GM18873 (cell line): ENCODE results near the gene TSPAN1.

Experiments used
- ATAC-seq: cut with Tn5 transposase; IDR thresholded peaks from one replicate; pipeline ENCODE4 v1.9.1; 2021; ENCODE audit warnings: mild to moderate bottlenecking, moderate library complexity, moderate number of reproducible peaks; ENCODE audit not compliant: unreplicated experiment, low FRiP score

TSPAN1 gene

DNA sequence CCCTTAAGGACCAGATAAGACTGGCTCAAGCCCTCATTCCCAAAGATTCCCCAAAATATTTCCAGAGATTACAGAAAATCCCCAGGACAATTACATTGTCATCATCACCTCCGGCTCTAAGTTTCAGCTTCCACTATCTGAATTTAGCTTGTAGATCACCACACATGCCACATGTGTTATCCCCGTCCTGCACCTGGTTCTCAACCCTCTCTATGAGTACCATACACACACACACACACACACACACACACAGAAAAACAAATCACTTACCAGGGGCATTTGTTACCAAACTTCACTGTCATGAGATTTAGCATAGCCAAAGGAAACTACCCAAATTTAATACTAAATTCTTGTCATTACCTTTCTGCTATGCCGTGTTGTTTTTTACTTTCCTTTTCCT is 15.4 kb upstream of the TSPAN1 start:
- no peak for ATAC-seq

DNA sequence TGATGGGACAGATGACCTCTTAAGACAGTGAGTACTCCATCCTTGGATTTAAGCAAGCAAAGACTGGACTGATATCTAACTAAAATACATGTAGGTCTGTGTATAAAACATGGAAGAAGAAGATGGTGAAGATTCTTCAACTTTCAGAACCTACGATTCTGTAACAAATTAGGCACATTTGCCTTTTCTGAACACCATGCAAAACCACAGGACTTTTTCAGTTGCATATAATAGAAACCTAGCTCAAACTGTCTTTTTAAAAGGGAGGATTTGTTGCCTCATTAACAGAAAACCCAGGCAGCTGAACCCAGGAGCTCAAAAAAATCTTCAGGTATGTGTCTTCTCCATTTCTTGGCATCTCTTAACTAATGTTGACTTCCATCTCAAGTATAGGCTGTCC is 14.7 kb upstream of the TSPAN1 start:
- no peak for ATAC-seq

DNA sequence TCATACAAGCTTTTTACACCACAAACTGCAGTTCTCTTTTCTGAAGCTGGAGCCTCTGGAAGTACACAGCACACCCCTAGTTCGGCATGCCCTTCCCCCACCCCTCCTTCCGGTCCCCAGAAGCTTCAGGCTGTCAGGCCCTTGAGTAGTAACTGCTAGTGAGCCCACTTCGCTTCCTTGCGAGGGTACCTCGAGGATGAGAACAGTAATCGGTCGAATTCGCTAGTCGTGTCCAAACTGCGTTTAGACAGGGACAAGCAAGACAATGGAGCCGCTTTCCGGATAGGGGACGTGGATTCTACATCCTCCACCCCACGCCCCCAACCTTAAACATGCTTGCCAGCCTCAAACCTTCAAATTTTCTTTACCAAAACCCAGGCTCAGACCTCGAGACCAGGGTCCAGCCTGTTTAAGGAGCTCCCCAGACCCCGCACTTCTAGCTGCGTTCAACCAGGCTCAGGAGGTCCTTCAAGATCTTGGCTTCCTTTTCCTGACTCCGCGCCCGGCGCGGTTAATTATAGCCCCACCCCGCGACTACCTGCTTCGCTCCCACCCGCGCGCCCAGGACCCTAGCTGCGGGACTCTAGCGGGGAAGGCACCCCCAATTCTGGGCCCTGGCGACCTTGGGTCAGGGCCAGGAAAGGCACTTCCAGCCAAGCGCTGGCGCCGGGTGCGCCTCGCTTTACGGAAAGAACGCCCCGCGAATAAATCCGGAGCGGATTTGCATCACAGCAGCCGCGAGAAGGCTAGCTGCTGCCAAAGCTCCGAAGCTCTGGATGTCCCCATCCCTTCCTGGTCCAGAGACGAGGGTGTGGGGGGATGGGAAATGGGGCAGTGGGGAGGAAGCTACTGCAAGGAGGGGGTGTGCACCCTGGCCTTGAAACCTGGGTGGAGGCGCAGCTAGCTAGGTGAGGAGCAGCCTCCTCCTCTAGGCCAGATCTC is 8.1 kb upstream of the TSPAN1 start:
- no peak for ATAC-seq

DNA sequence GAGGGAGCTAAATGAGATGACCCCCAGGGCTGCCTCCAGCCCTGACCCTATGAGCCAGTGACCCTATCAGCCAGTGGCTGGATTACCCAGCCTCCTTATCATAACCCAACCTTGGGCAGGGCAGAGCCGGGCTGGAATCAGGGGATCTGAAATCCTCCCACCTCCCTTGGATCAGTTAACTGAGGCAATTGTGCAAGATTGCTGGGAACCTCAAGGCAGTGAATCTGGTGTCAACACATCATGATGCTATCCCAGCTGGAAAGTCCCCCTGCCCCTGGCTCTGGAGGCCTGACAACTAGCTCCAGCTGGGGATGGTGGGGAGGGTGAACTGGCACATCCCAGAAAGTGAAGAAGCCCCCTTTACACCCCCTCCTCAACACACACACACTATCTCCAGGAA is 6.4 kb upstream of the TSPAN1 start:
- ATAC-seq = no peak

DNA sequence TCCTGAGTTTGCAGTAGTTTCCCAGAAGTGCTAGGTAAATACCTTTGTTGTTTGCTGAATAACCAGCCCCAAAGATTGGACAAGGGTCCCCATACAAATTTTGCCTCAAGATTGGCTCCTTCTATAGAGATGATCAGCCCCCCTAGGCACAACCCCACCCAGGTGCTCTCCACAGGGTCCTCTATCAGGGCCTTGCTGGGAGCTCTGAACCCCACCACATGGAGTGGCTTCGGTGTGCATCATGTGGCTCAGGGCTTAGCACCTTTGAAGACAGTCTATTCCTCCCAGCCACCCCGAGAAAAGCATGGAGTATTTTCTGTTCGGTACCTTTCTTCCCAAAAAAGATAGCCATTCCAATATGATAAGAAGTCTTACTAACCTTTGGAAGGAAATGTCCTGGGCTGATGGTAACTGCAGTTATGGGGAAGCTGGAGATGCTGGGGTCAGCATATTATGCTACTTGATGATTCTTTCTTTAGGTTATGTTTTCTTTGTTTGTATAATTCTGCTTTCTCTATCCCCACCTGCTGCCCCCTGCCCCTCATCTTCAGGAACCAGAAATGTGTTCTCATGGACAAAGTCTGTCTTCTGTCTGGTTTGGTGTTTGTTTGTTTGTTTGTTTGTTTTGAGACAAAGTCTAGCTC is 5.0 kb upstream of the TSPAN1 start:
- ATAC-seq = no peak

DNA sequence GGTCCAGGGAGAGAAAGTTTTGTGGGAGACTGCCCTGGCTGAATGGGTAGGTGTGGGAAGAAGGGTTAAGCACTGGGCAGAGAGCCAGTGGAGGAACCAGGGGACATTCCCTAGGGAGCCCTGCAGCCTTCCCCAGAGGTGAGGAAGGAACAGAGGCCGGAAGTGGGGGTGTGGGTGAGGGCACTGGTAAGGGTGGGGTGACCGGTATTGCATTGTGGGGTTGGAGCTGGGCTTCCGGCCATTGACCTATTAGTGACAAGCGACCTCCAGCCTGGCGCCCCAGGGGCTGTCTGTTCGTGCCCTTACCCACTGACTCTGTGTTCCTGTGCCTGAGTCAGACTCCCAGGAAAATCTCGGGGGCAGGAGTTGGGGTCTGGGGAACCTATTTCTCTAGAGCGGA is 3.5 kb upstream of the TSPAN1 start:
- no peak for ATAC-seq

DNA sequence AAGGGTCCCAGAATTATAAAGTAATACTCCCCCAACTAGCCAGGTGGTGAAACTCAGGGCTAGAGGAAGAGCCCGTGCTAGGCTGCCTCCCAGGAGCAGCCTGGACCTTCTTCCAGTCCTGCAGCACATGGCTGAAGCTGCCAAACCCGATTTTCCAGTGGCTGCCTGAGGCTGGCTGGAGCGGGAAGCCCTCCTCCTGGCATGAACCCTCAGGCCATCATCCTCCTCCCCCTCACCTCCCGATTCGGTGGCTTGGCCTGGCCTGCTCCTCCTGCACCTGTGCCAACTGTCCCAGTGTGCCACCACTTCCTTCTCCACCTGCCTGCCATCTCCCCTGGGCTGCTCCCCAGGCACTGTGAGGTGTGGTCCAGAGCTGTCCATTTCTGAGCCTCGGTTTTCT is 3.0 kb upstream of the TSPAN1 start:
- no peak for ATAC-seq

DNA sequence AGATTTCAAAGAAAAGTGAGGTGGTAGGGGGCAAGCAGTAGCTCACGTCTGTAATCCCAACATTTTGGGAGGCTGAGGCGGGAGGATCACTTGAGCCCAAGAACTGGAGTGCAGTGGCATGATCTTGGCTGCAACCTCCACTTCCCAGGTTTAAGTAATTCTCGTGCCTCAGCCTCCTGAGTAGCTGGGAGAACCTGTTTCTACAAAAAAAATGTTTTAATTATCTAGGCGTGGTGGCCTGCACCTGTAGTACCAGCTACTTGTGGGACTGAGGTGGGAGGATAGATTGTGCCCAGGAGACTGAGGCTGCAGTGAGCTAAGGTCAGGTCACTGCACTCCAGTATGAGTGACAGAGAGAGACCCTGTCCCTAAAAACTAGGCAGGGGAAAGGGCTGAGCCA is 2.6 kb upstream of the TSPAN1 start:
- ATAC-seq = no peak

DNA sequence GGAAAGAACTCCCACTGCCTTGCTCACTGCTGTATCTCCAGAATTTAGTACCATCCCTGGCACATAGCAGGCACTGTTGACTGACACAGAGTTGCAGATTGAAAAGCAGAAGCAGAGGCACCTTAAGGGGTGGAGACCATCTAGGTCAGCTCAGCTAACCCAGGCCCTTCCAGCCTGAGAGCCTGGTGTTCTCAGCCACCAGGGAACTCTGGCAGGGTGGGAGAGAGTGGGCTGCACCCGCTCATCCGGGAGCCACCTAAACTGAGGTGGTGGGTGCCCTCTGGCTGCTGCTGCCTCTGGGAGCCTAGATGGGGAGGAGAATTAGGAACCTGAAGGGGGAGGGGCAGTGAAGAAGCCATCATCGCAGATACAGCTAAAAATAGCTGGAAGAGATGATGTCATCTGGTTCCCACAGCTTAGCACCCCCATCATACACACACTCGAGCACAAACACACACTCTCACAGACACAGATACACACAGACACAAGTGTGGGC is 1.5 kb upstream of the TSPAN1 start:
- ATAC-seq = no peak

DNA sequence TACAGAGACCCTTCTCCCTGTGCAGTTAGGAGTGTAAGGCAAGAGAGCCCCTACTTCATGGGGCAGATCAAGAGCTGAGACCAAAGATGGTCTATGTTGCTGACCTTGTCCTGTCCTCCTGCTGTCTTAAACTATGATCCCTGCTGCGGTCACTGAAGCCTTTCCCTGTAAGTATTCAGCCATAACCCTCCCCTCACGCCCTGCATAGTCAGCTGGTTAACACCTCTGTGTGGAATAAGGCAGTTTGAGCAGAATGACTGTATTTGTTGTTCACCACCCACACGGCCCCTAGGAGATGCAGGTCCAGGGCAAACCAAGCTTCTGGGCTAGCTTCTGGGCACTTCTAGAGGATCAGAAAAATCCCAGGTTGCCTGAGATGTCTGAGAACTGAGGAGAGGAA is 356 bp downstream of the TSPAN1 start:
- no peak for ATAC-seq

DNA sequence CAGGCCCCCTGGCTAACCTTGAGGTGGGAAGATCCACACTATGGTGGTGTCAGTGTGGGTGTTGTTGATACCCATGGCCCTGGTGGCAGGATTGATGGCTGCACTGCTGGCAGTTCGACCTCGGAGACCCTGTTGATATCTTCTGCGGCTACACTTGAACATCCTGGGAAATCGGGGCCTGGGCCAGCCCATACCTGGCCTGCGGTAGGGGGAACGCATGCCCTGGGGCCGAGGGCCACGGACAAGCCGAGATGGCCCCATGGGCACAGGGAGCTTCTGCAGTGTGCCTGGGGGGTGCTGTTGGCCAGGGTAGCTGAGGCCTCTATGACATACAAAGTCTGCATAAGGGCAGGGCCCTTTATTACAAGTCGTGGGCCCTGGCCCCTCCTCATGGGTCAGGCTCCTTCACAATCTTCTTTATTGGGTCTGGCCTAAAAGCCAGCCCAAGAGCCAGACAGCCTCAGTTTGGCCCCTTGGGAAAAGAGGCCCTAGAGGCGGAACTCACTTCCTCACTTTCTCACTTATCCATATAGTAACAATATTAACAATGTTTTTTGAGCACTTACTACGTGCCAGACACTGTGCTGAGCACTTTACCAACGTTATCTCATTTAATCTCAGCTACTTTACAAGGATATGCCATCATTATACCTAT is 1.5 kb downstream of the TSPAN1 start, which contains the start of gene P3R3URF:
Gene P3R3URF, minus strand, starts transcription at position 278 of the 655 bp plus-strand sequence. Its CDS starts 17 bp downstream, at position 261.
- ATAC-seq = no peak

DNA sequence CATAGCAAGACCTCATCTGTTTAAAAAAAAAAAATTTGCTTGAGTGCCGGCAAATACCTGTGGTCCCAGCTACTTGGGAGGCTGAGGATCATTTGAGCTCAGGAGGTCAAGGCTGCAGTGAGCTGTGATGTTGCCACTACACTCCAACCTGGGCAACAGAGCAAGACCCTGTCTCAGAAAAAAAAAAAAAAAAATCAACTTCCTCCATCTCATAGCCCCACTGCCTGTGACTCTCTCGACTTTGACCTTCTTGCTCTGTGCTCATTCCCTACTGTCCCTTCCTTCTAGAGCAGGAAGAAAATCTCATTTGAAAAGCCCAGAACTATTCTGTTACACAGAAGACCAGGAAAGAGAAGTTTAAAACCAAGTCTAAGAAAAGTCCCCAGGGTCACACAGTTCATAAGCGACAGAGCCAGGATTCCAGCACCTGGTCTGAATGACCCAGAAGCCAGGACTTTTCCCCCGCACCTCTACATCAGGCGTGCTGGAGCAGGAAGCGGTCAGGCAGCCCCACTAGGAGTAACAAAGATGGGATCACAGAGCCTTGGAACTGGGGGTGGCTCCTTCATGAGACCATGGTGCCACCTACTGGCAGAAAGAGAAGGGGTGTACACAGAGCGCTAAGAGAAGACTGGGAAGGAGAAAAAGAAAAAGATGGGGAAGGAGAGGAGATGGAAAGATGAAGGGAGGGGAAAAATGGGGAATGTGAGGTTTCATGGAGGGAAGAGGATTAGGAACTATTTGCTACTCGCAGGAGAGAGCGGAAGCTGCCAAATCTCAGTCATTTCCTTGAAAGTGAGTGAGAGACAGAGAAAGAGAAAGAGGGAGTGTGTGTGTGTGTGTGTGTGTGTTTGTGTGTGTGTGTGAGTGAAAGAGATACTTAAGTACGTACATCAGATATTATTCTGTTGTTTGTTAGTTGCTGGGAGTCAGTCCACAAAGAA is 4.5 kb downstream of the TSPAN1 start:
- no peak for ATAC-seq

DNA sequence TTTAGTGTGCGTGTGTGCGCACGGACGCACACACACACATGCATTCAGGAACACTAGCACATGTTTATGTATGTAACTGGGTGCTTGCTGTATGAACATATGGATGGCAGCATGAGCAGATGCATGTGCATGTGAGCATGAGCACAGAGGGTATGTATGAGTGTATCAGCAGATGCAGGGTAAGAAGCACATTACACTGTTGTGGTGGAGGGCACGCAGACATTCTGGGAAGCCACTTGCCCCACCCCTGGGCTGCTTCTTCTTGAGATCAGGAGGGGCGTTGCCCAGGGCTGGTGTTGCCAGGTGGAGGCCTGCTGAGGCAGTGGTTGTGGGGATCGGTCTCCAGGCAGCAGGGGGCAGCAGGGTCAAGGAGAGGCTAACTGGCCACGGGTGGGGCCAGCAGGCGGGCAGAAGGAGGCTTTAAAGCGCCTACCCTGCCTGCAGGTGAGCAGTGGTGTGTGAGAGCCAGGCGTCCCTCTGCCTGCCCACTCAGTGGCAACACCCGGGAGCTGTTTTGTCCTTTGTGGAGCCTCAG is 5.3 kb downstream of the TSPAN1 start:
- no peak for ATAC-seq

DNA sequence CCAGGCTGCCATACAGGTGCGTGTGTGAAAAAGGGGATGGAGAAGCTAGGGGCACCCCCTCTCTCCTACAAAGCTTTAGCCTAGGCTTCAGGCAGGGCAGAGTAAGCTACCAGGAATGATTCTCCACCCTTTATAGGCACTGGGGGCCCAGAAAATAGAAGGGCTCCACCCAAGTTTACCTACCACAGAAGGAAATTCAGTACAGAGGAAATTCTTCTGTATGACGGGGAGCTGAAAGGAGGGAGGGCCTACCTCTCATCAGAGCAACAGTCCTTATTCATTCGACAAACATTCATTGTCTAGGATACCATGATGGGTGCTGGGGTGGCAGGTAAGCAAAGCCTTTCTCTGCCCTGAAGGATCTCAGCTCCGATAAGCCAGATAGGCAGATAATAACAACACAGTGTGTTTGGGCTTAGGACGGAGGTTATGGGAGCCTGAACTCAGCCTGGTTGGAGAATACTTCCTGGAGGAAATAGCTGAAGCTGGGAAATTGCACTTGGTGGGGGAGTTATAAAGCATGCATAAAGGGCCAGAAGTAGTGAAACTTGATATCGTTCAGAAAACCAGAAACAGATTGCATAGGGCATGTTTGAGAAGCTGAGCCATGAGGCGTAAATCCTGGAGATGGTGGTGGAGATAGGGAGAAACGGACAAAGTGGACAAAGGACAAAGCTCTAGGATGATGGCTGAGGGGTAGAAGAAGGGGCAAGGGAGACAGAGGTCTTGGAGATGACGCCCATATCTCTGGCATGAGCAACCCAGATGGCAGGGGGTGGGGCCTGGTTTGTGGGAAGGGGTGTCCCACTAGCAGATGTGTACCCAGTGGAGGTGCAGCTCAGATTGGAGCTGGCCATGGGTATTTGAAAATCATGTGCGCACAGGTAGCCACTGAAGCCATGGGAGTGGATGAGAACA is 6.7 kb downstream of the TSPAN1 start:
- no peak for ATAC-seq

DNA sequence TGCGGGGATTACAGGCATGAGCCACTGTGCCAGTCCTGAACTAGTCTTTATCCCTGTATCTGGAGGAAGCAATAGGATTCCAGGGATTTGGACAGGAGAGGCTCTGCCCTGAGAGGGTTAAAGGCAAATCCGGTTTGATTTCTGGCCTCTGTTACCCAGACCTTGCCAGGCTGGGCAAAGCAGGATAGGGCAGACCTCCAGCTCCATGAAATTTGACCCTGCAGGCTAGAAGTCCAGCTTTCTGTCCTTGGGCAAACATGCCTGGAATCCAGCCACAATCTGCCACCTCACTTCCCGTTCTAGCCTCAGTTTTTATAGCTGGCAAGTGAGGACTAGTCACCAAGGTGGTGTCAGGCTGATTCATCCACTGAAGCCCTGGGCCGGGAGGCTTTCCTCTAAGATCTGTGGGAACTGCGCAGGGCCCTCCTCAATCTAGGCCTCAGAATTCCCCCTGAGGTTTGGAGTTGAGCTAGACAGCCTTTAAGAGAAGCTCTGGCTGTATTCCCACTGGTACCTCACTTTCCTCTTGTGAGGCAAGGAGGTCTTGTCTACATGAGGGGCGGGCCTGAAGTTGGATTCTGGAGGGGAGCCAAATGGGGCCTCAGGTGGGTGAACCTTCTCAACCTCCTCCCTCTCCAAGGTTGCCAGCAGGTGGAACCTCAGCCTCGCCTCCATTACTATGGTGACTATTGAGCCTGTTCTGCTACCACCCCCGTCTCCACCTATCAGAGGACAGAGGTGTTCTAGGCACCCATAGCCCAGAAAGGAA is 8.4 kb downstream of the TSPAN1 start:
- ATAC-seq = no peak

DNA sequence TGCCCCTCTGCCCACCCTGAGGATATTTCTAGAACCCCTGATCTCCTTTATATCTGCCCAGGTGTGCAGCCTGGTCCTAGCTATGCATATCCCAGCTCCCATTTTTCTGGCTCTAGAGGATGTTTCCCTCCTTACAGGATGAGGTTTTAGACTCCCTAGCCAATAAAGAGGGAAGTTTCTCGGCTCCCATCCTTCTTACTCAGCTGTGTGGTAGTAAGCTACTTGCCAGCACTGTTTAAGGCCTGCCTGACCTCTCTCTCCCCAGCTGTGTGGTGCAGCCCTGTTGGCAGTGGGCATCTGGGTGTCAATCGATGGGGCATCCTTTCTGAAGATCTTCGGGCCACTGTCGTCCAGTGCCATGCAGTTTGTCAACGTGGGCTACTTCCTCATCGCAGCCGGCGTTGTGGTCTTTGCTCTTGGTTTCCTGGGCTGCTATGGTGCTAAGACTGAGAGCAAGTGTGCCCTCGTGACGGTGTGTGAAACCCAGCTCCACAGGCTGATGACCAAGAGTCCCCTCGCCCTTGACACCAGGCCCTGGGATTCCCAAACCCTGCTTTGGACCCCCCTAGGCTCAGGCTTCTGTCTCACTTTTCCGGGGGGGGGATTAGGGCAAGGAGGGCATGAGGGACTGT is 9.2 kb downstream of the TSPAN1 start:
- ATAC-seq = no peak

DNA sequence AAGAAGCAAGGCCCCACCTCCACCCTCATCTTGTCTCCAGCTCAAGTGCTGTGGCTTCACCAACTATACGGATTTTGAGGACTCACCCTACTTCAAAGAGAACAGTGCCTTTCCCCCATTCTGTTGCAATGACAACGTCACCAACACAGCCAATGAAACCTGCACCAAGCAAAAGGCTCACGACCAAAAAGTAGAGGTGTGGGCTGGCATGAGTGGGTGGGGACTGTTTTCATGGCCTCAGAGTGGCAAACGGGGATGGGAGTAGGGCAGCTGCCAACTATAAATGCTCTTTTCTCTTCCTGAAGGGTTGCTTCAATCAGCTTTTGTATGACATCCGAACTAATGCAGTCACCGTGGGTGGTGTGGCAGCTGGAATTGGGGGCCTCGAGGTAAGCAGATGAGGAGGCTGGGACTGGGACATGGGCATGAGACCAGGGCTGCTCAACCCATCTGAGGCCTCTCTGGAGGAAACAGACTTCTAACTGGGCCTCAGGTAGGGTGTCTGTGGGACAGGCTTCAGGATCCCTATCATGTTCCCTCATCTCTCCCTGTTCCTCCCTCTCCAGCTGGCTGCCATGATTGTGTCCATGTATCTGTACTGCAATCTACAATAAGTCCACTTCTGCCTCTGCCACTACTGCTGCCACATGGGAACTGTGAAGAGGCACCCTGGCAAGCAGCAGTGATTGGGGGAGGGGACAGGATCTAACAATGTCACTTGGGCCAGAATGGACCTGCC is 10.2 kb downstream of the TSPAN1 start:
- ATAC-seq = no peak
